Small intestine (tissue), 7 donors: ENCODE measurements around the gene NXNL1. TPM values are rescaled to one million over a fixed set of nuclear protein-coding genes. Genes with fewer than 3 reads are reported as not detected.

Experiments used
- DNase-seq, 2 donors: peaks; one replicate each; pipeline versions ENCODE4 v3.0.0 to v3.0.0-alpha.2; 2013
- FAIRE-seq: peaks from 2 replicates; lab custom pipeline; 2012; peaks lifted over from hg19 to GRCh38; lab: Jason Lieb, UNC
- H3K27ac ChIP-seq, 3 donors: one replicate each; pipeline ENCODE4 v1.5.1; 2013; ENCODE audit warnings: low read length in 2 of 3, mild to moderate bottlenecking in 2 of 3, control low read depth in 1 of 3, inconsistent platforms in 1 of 3, low read depth in 1 of 3, moderate library complexity in 1 of 3
- H3K27me3 ChIP-seq, 3 donors: one replicate each; pipeline ENCODE4 v1.6.1; 2013; ENCODE audit warnings: low read length in 3 of 3, inconsistent platforms in 1 of 3; ENCODE audit not compliant: control insufficient read depth in 3 of 3, insufficient read depth in 3 of 3
- H3K36me3 ChIP-seq, 3 donors: one replicate each; pipeline ENCODE4 v1.6.1; 2013; ENCODE audit warnings: low read length in 3 of 3, inconsistent platforms in 1 of 3, low read depth in 1 of 3, mild to moderate bottlenecking in 1 of 3, moderate library complexity in 1 of 3; ENCODE audit not compliant: control insufficient read depth in 3 of 3, insufficient read depth in 2 of 3
- H3K4me1 ChIP-seq, 3 donors: one replicate each; pipeline ENCODE4 v1.6.1; 2013; ENCODE audit warnings: low read length in 2 of 3, inconsistent platforms in 1 of 3, low read depth in 1 of 3, mild to moderate bottlenecking in 1 of 3, moderate library complexity in 1 of 3; ENCODE audit not compliant: control insufficient read depth in 3 of 3, insufficient read depth in 2 of 3
- H3K4me3 ChIP-seq, 3 donors: one replicate each; pipeline ENCODE4 v1.5.1; 2013; ENCODE audit warnings: low read length in 3 of 3, control low read depth in 1 of 3, inconsistent platforms in 1 of 3, low read depth in 1 of 3, mild to moderate bottlenecking in 1 of 3, moderate library complexity in 1 of 3
- H3K9me3 ChIP-seq, 2 donors: one replicate each; pipeline ENCODE4 v1.6.1; 2013; ENCODE audit warnings: low read depth in 1 of 2, low read length in 1 of 2; ENCODE audit not compliant: control insufficient read depth in 2 of 2, insufficient read depth in 1 of 2
- WGBS, 3 donors: extraction: QIAGEN DNeasy Blood & Tissue Kit; methylation state at CpG; one replicate each; pipeline ENCODE4 v1.1.7; 2013; 5-methylcytosine and 5-hydroxymethylcytosine counted together
- polyA plus RNA-seq, 4 donors: library from polyadenylated mRNA; stranded (reverse) in 3 of 4; unstranded in 1 of 4; fragments of 200-250 nt in 3 of 4; fragments of 120-200 nt in 1 of 4; gene quantifications; one replicate each; pipeline versions ENCODE4 v1.2.1 to v1.2.3, GENCODE V29; 2013
- donor health status: healthy with polysubstance abuse.
- donor health status: control.
- donor health status: control.
- donor health status: Bipolar disorder and iron deficiency.
- donor health status: healthy.

The NXNL1 gene
- polyA plus RNA-seq, 4 donors: not detected

- Histone ChIP-seq H3K27me3 (no peaks in the 10 kb centered on the region), H3K27ac (peak overlapping the region in 1 of 3 donors; percentile 13), H3K36me3 (peaks cover 0 to 2% (median 0%) of the 10 kb centered on the region in 3 donors), H3K4me1 (peaks cover 0 to 8% (median 8%) of the 10 kb centered on the region in 3 donors), H3K4me3 (no peak overlapping the region), H3K9me3 (no peaks in the 10 kb centered on the region)
- WGBS, 3 donors: 63 to 65% (median 64%) methylated on average over 9 of the region's 9 CpGs
- FAIRE-seq: no peak
- DNase-seq: no peak
Observed at GRCh38 chr19:17489392-17490030, 28.8 kb upstream of the NXNL1 start.

GRCh38 chr19:17488593-17489391, 28.1 kb upstream of the NXNL1 start:
- H3K4me3 ChIP-seq: peak overlapping the region in 2 of 3 donors; percentile 4 to 33
- peaks cover 0 to 8% (median 8%) of the 10 kb centered on the region in 3 donors for H3K4me1 ChIP-seq
- WGBS, 3 donors: 14 to 27% (median 15%) methylated on average over 25 to 31 of the region's 31 CpGs
- no peaks in the 10 kb centered on the region for H3K27me3 ChIP-seq
- no peaks in the 10 kb centered on the region for H3K9me3 ChIP-seq
- DNase-seq (peak; percentile 93 to 94), FAIRE-seq (no peak)
- peak overlapping the region in 1 of 3 donors; percentile 12 for H3K27ac ChIP-seq
- H3K36me3 ChIP-seq: peaks cover 0 to 2% (median 0%) of the 10 kb centered on the region in 3 donors

- no peak overlapping the region for H3K27ac ChIP-seq
- WGBS, 3 donors: 62 to 77% (median 77%) methylated on average over 13 to 18 of the region's 18 CpGs
- no peaks in the 10 kb centered on the region for H3K27me3 ChIP-seq
Observed at GRCh38 chr19:17487284-17488121, 26.8 kb upstream of the NXNL1 start.

GRCh38 chr19:17486545-17487240, 26.0 kb upstream of the NXNL1 start:
- H3K27ac ChIP-seq: no peak overlapping the region
- H3K4me3 ChIP-seq: no peak overlapping the region
- peaks cover 0 to 8% (median 8%) of the 10 kb centered on the region in 3 donors for H3K4me1 ChIP-seq
- H3K9me3 ChIP-seq: no peaks in the 10 kb centered on the region
- no peak for DNase-seq
- H3K36me3 ChIP-seq: peaks cover 0 to 2% (median 0%) of the 10 kb centered on the region in 3 donors
- FAIRE-seq: no peak
- no peaks in the 10 kb centered on the region for H3K27me3 ChIP-seq
- WGBS, 3 donors: 96 to 97% (median 96%) methylated on average over 42 to 58 of the region's 58 CpGs

More at GRCh38 chr19:17487284-17488121, 26.8 kb upstream of the NXNL1 start:
- H3K9me3 ChIP-seq: no peaks in the 10 kb centered on the region
- no peak for FAIRE-seq
- peaks cover 0 to 8% (median 8%) of the 10 kb centered on the region in 3 donors for H3K4me1 ChIP-seq
- peaks cover 0 to 2% (median 0%) of the 10 kb centered on the region in 3 donors for H3K36me3 ChIP-seq
- H3K4me3 ChIP-seq: no peak overlapping the region
- no peak for DNase-seq

GRCh38 chr19:17484520-17485185, 23.9 kb upstream of the NXNL1 start:
- H3K4me1 ChIP-seq: peaks cover 0 to 8% (median 8%) of the 10 kb centered on the region in 3 donors
- H3K27ac ChIP-seq: no peak overlapping the region
- FAIRE-seq: no peak
- WGBS, 3 donors: 72 to 86% (median 76%) methylated on average over 6 of the region's 6 CpGs
- no peaks in the 10 kb centered on the region for H3K27me3 ChIP-seq
- H3K9me3 ChIP-seq: no peaks in the 10 kb centered on the region
- DNase-seq: no peak
- peaks cover 0 to 2% (median 0%) of the 10 kb centered on the region in 3 donors for H3K36me3 ChIP-seq
- no peak overlapping the region for H3K4me3 ChIP-seq

- H3K4me3 ChIP-seq: no peak overlapping the region
- H3K27me3 ChIP-seq: no peaks in the 10 kb centered on the region
- H3K4me1 ChIP-seq: peaks cover 0 to 7% (median 6%) of the 10 kb centered on the region in 3 donors
- DNase-seq (no peak), FAIRE-seq (no peak)
- H3K9me3 ChIP-seq: no peaks in the 10 kb centered on the region
- no peak overlapping the region for H3K27ac ChIP-seq
- WGBS, 3 donors: 89 to 91% (median 89%) methylated on average over 9 to 10 of the region's 10 CpGs
- H3K36me3 ChIP-seq: peaks cover 0 to 2% (median 0%) of the 10 kb centered on the region in 3 donors
Observed at GRCh38 chr19:17483605-17484002, 22.9 kb upstream of the NXNL1 start.

- no peak overlapping the region for H3K27ac ChIP-seq
- peaks cover 0 to 3% (median under 1%) of the 10 kb centered on the region in 3 donors for H3K4me1 ChIP-seq
- WGBS, 3 donors: 73 to 85% (median 78%) methylated on average over 3 of the region's 3 CpGs
- H3K4me3 ChIP-seq: no peak overlapping the region
- no peaks in the 10 kb centered on the region for H3K9me3 ChIP-seq
- FAIRE-seq: no peak
- peaks cover 0 to 2% (median 0%) of the 10 kb centered on the region in 3 donors for H3K36me3 ChIP-seq
- no peaks in the 10 kb centered on the region for H3K27me3 ChIP-seq
- no peak for DNase-seq
Observed at GRCh38 chr19:17482877-17483604, 22.3 kb upstream of the NXNL1 start.
